Heart right ventricle (tissue), 16 donors: ENCODE results near the gene POLA2. TPM values are rescaled to one million over a fixed set of nuclear protein-coding genes. Genes with fewer than 3 reads are reported as not detected.

Experiments used
- ATAC-seq, 8 donors: fragments of 200-7000 bp; cut with Tn5 transposase; one replicate each; pipeline ENCODE4 v1.9.1; 2020; ENCODE audit warnings: mild to moderate bottlenecking in 8 of 8, moderate library complexity in 8 of 8, moderate number of reproducible peaks in 1 of 8
- DNase-seq, 2 donors: peaks; one replicate each; pipeline ENCODE4 v3.0.0-alpha.2; 2020
- H3K27ac ChIP-seq, 10 donors: fragments of 200-600 bp; sonication (generic) in 2 of 10; one replicate each; pipeline versions ENCODE4 v1.5.0 to v1.8.0; 2020 to 2022; ENCODE audit warnings: mild to moderate bottlenecking in 3 of 10
- H3K27me3 ChIP-seq, 7 donors: fragments of 200-600 bp; one replicate each; pipeline ENCODE4 v1.8.0; 2021 to 2022; ENCODE audit warnings: mild to moderate bottlenecking in 2 of 7
- H3K36me3 ChIP-seq, 9 donors: fragments of 200-600 bp; sonication (generic) in 1 of 9; one replicate each; pipeline versions ENCODE4 v1.5.0 to v1.8.0; 2020 to 2022; ENCODE audit warnings: mild to moderate bottlenecking in 2 of 9
- H3K4me1 ChIP-seq, 9 donors: fragments of 200-600 bp; sonication (generic) in 1 of 9; one replicate each; pipeline versions ENCODE4 v1.5.0 to v1.8.0; 2020 to 2022; ENCODE audit warnings: mild to moderate bottlenecking in 4 of 9
- H3K4me3 ChIP-seq, 10 donors: fragments of 200-600 bp; sonication (generic) in 2 of 10; one replicate each; pipeline versions ENCODE4 v1.5.0 to v1.8.0; 2020 to 2022; ENCODE audit warnings: mild to moderate bottlenecking in 7 of 10, moderate library complexity in 2 of 10
- H3K9me3 ChIP-seq, 11 donors: fragments of 200-600 bp in 10 of 11; sonication (generic) in 2 of 11; one replicate each; pipeline versions ENCODE4 v1.5.0 to v1.8.0; 2013 to 2022; ENCODE audit warnings: mild to moderate bottlenecking in 2 of 11, control low read depth in 1 of 11, moderate library complexity in 1 of 11
- CTCF ChIP-seq, 9 donors: fragments of 200-600 bp; sonication (generic) in 2 of 9; IDR thresholded peaks; one replicate each; pipeline versions ENCODE4 v1.5.0 to v1.8.0; 2021 to 2022; ENCODE audit warnings: antibody characterized with exemption in 9 of 9, mild to moderate bottlenecking in 5 of 9, moderate library complexity in 1 of 9
- WGBS, 2 donors: extraction: QIAGEN DNeasy Blood & Tissue Kit; methylation state at CpG; one replicate each; pipeline ENCODE4 v1.1.7; 2013; ENCODE audit warnings: inconsistent platforms in 1 of 2; 5-methylcytosine and 5-hydroxymethylcytosine counted together
- intact Hi-C, 10 donors: fragments of 100-400 bp; cut with DNase I; formaldehyde crosslinking; loops; one replicate each; pipeline versions ENCODE4 v1.11.1 to v1.14.2; 2022
- polyA plus RNA-seq, 2 donors: library from polyadenylated mRNA; stranded (reverse); fragments of 200-250 nt; gene quantifications; one replicate each; pipeline ENCODE4 v1.2.3, GENCODE V29; 2013
- total RNA-seq, 10 donors: library from RNA; stranded (reverse); fragmentation: NEBNext Ultra II Directional in 3 of 10; extraction: Animal tissue kit (Norgen Biotek cat#: 25700) in 3 of 10; gene quantifications; one replicate each; pipeline versions ENCODE4 v1.2.1 to v1.2.4, GENCODE V29; 2021 to 2023
- donor health status: Arrhythmogenic right ventricular cardiomyopathy.
- donor health status: ischemic (EF 13 %, LVEDD 7.1; RV severe dilation, severe dysfunction).
- donor health status: healthy with polysubstance abuse.
- donor health status: DM: no; HTN: yes; CAD: no.
- donor health status: DM: no; HTN: no; CAD: no.
- donor health status: ischemic (EF 25% LVEDD 6.9; RV normal size, moderate dysfunction).
- donor health status: ischemic (EF 25% LVEDD 5.7; RV mildly dilated, moderate dysfunction).
- donor health status: healthy.
- donor health status: DM: yes; HTN: yes; CAD: no.
- donor health status: Ischemic cardiomyopathy.
- donor health status: ischemic (EF 35%, LVEDD 5.7; RV mildly dilated, moderate dysfunction).
- donor health status: nonischemic (EF 11% LVEDD 7.7; RV severe dilation, severe dysfunction).
- donor health status: DM: yes; HTN: yes; CAD: no.
- donor health status: PGD.
- donor health status: ischemic (EF 29% LVEDD 5.4; RV normal size, mild dysfunction).
- donor health status: nonischemic (EF 23%, LVEDD 6.1; RV moderate dilation, normal function).

POLA2 gene
- total and polyA plus RNA-seq, 12 donors: 2.3 to 9.4 (median 4.0) TPM

DNA sequence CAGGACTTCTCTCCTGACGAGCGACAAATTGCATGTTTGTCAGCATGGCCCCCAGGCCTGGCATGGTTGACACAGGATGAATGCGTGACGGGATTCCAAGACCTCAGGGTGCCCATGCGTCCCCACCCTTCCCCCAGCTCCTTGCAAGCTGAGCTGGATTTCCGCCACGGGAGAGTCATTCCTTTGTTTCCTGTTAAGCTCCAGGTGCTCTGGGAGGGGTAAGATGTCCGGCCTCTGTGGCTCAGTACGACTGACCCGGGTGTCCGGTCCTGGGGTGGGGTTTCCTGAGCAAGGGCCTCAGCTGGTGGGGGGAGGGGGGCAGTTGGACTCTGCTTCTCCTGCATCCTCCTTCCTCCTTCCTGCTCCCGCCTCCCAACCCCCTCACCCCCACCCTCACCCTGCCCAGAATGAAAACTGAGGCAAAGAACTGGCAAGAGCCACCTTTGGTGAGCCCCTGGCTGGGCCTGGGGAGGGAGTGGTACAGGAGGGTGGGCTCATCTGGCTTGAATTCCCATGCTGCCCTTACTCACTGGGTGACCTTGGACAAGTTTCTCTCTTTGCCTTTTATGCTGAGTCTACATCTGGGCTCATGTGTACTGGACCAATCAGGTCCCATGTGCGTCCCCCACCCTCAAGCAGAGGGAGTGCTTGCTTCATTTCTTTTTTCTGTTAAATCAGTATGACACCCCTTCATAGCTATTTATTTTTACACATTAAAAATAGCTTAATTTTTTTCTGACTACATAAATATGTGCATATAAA, 55.4 kb downstream of the POLA2 start:
- ATAC-seq (peak; percentile 18 to 71 (median 55)), DNase-seq (peak; percentile 76 to 91)
- peaks cover 0 to 30% (median 13%) of the 10 kb centered on the region in 9 donors for H3K36me3 ChIP-seq
- H3K4me3 ChIP-seq: peak overlapping the region in 9 of 10 donors; percentile 83 to 99 (median 93)
- peaks cover 0 to 86% (median 59%) of the 10 kb centered on the region in 9 donors for H3K4me1 ChIP-seq
- intact Hi-C loops: loop anchor here in 3 of 10 donors (1.0 to 5.0 kb wide), 3 partner anchors 10 to 90 kb away; no protein-coding TSS in a partner anchor
- WGBS, 2 donors: 33 to 50% methylated on average over 13 of the region's 13 CpGs
- H3K9me3 ChIP-seq: no peaks in the 10 kb centered on the region
- peak in 1 of 9 donors; percentile 20 for TF ChIP-seq CTCF (IDR thresholded peaks at IDR 0.05)
- H3K27ac ChIP-seq: peak overlapping the region; percentile 87 to 99 (median 96)
- peaks cover 0 to 10% (median 0%) of the 10 kb centered on the region in 7 donors for H3K27me3 ChIP-seq

DNA sequence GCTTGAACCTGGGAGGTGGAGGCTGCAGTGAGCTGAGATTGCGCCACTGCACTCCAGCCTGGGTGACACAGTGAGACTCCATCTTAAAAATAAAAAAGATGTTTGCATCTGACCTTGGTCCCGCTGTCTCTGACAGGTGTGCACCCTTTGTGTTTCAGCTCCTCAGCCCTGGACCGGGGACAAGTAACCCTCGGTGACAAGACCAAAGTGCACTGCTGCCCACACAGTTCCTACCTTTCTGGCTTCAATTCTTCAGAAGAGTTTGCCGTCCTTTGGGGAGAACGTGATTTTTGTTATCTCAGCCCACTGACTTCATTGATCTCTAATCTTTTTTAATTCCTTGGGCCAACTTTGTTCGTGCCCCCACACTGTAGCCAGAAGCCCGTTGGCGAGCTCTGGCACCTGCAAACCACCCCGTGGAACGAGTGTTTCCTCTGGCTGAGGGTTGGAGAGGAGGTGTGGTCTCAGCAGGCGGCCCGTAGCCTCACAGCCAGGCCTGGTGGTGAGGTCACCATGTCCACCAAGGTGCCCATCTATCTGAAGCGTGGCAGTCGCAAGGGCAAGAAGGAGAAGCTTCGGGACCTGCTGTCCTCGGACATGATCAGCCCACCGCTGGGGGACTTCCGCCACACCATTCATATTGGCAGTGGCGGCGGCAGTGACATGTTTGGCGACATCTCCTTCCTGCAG, 58.8 kb downstream of the POLA2 start:
- no peaks in the 10 kb centered on the region for H3K9me3 ChIP-seq
- peak overlapping the region in 1 of 10 donors; percentile 12 for H3K4me3 ChIP-seq
- intact Hi-C loops: no loop called here
- peak overlapping the region in 3 of 10 donors; percentile 30 to 60 (median 33) for H3K27ac ChIP-seq
- no peak for ATAC-seq
- H3K27me3 ChIP-seq: no peaks in the 10 kb centered on the region
- no peak for TF ChIP-seq CTCF (IDR thresholded peaks at IDR 0.05)
- WGBS, 2 donors: 78 to 84% methylated on average over 22 of the region's 22 CpGs
- H3K36me3 ChIP-seq: peaks cover 0 to 41% (median 13%) of the 10 kb centered on the region in 9 donors
- no peak for DNase-seq
- H3K4me1 ChIP-seq: peaks cover 0 to 71% (median 54%) of the 10 kb centered on the region in 9 donors

DNA sequence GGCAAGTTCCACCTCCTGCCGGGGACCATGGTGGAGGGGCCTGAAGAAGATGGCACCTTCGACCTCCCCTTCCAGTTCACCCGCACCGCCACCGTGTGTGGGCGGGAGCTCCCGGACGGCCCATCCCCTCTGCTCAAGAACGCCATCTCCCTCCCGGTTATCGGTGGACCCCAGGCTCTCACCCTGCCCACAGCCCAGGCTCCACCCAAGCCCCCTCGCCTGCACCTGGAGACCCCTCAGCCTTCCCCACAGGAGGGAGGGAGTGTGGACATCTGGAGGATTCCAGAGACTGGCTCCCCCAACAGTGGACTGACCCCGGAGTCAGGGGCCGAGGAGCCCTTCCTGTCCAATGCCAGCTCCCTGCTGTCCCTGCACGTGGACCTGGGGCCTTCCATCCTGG, 59.3 kb downstream of the POLA2 start:
- peaks cover 0 to 41% (median 13%) of the 10 kb centered on the region in 9 donors for H3K36me3 ChIP-seq
- WGBS, 2 donors: 81 to 82% methylated on average over 14 to 15 of the region's 15 CpGs
- no peaks in the 10 kb centered on the region for H3K27me3 ChIP-seq
- no peak overlapping the region for H3K4me3 ChIP-seq
- intact Hi-C loops: no loop called here
- H3K27ac ChIP-seq: peak overlapping the region in 3 of 10 donors; percentile 1 to 60 (median 48)
- no peaks in the 10 kb centered on the region for H3K9me3 ChIP-seq
- peaks cover 0 to 67% (median 48%) of the 10 kb centered on the region in 9 donors for H3K4me1 ChIP-seq
- DNase-seq: no peak
- TF ChIP-seq CTCF (IDR thresholded peaks at IDR 0.05): no peak
- no peak for ATAC-seq

- ATAC-seq (peak in 1 of 8 donors; percentile 12), DNase-seq (no peak)
- intact Hi-C loops: no loop called here
- H3K4me3 ChIP-seq: no peak overlapping the region
- H3K27me3 ChIP-seq: no peaks in the 10 kb centered on the region
- 55 to 56% methylated on average over 13 of the region's 13 CpGs for WGBS, 2 donors
- peaks cover 0 to 41% (median 13%) of the 10 kb centered on the region in 9 donors for H3K36me3 ChIP-seq
- no peak for TF ChIP-seq CTCF (IDR thresholded peaks at IDR 0.05)
- peaks cover 0 to 58% (median 45%) of the 10 kb centered on the region in 9 donors for H3K4me1 ChIP-seq
- peak overlapping the region in 4 of 10 donors; percentile 1 to 60 (median 46) for H3K27ac ChIP-seq
- H3K9me3 ChIP-seq: no peaks in the 10 kb centered on the region
Observed at GRCh38 chr11:65321828-65322485, 60.2 kb downstream of the POLA2 start.
